ENCODE results near the gene CXCL1. TPM values are rescaled to one million over a fixed set of nuclear protein-coding genes. Genes with fewer than 3 reads are reported as not detected.
A peak's percentile ranks its signal among the peaks of the same experiment; 100 is the strongest.

CXCL1 gene
- total and polyA plus RNA-seq, 2 donors (not counting 1 experiment from before 2014, with no cell fraction given) = 1.4 to 1.5 TPM

DNA sequence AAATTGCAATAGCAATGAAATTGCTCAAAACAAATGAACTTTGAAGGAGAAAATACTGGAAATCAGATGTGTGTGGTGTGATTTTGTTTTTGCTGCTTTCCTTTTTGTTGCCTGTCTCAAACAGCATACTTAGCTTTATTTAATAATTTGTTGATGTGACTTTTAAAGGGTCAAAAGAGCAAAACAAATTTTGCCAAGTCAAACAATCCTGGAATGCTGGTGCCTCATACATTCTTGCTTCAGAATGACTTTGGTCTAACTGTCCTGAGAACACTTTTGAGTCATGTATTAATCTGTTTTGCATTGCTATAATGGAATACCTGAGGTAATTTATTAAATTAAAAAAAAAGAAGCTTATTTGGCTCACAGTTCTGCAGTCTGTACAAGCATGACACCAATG is 12.7 kb upstream of the CXCL1 start:
- H3K36me3 ChIP-seq (ENCODE audit: control insufficient read depth, insufficient read depth, low read length) = no peaks in the 10 kb centered on the region
- H4K20me1 ChIP-seq (ENCODE audit: control insufficient read depth, extremely low read depth, insufficient read depth, low read length) = no peaks in the 10 kb centered on the region
- no peak overlapping the region for H3K4me2 ChIP-seq (ENCODE audit: extremely low read depth, insufficient read depth, low read length)
- no peaks in the 10 kb centered on the region for H3K9me3 ChIP-seq (ENCODE audit: control insufficient read depth, insufficient read depth, low read depth, low read length)
- H2AFZ ChIP-seq (ENCODE audit: low read length) = no peak overlapping the region
- no peaks in the 10 kb centered on the region for H3K27me3 ChIP-seq (ENCODE audit: control insufficient read depth, insufficient read depth, low read length)
- H3K79me2 ChIP-seq (ENCODE audit: control insufficient read depth, insufficient read depth, low read length) = no peaks in the 10 kb centered on the region
- H3K27ac ChIP-seq (ENCODE audit: insufficient read depth, low read length) = no peak overlapping the region
- no peak overlapping the region for H3K9ac ChIP-seq (ENCODE audit: insufficient read depth, low read length)
- no peaks in the 10 kb centered on the region for H3K4me1 ChIP-seq (ENCODE audit: control insufficient read depth, extremely low read depth, insufficient read depth, low read length)
- no peak for TF ChIP-seq EZH2 (IDR thresholded peaks at IDR 0.05; ENCODE audit: low read length, missing control alignments)
- no peak for TF ChIP-seq CTCF (conservative IDR thresholded peaks at IDR 0.05 in 1 of 2, IDR thresholded peaks at IDR 0.05 in 1 of 2; ENCODE audit: low read depth in 1 of 2, low read length in 2 of 2)
- peak; percentile 42 to 78 for DNase-seq (ENCODE audit: low read depth in 2 of 2)
- H3K4me3 ChIP-seq (replicated peaks in 1 of 4; ENCODE audit: control extremely low read depth in 1 of 4, insufficient read depth in 1 of 4, low read depth in 3 of 4, low read length in 4 of 4) = no peak overlapping the region

DNA sequence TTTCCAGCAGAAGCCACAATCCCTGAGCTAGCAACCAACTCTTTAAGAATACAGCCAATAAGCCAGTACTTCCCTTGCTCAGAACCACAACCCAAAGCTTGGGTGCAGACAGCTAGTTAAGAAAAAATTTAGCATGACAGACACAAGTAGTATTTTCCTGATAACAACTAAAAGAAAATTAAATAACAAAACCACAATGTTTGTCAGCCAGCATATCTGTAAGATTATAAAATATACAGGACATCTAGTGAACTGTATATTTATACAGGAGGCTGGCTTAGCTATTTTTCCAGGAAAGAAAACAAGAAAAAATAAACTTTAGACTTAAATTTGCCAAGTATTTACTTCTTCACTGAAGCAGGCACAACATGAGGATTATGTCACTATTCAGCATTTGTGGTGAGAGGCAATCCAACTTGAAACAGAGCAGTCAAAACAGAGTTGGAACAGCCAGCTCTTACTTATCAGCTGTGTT is 9.5 kb upstream of the CXCL1 start:
- Histone ChIP-seq H3K9ac (ENCODE audit: insufficient read depth, low read length) (no peak overlapping the region), H3K27ac (ENCODE audit: insufficient read depth, low read length) (no peak overlapping the region), H3K27me3 (ENCODE audit: control insufficient read depth, insufficient read depth, low read length) (no peaks in the 10 kb centered on the region), H3K9me3 (ENCODE audit: control insufficient read depth, insufficient read depth, low read depth, low read length) (no peaks in the 10 kb centered on the region), H3K36me3 (ENCODE audit: control insufficient read depth, insufficient read depth, low read length) (no peaks in the 10 kb centered on the region), H4K20me1 (ENCODE audit: control insufficient read depth, extremely low read depth, insufficient read depth, low read length) (no peaks in the 10 kb centered on the region), H3K79me2 (ENCODE audit: control insufficient read depth, insufficient read depth, low read length) (no peaks in the 10 kb centered on the region), H3K4me1 (ENCODE audit: control insufficient read depth, extremely low read depth, insufficient read depth, low read length) (no peaks in the 10 kb centered on the region), H3K4me2 (ENCODE audit: extremely low read depth, insufficient read depth, low read length) (no peak overlapping the region), H2AFZ (ENCODE audit: low read length) (no peak overlapping the region), H3K4me3 (replicated peaks in 1 of 4; ENCODE audit: control extremely low read depth in 1 of 4, insufficient read depth in 1 of 4, low read depth in 3 of 4, low read length in 4 of 4) (no peak overlapping the region)
- TF ChIP-seq EZH2 (IDR thresholded peaks at IDR 0.05; ENCODE audit: low read length, missing control alignments) (no peak), CTCF (conservative IDR thresholded peaks at IDR 0.05 in 1 of 2, IDR thresholded peaks at IDR 0.05 in 1 of 2; ENCODE audit: low read depth in 1 of 2, low read length in 2 of 2) (no peak)
- DNase-seq (ENCODE audit: low read depth in 2 of 2) = peak; percentile 90 to 94

DNA sequence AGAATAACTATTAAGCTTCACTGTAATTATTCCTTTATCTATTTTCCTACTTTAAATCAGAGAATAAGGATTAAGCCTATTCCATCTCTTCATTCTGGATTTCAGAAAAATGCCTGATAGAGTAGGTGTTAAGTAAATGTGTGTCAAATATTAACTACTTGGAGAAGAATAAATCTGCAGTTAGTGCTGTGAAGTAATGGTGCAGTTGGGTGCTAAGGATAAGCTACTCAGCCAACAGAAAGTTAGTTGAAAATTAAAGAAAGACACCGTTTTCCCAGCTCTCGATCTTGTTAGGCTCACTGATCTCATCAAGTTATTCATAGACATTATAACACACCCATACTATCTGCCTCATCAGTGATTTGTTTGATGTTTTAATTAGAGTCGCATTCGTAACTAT is 9.0 kb upstream of the CXCL1 start:
- H3K4me2 ChIP-seq (ENCODE audit: extremely low read depth, insufficient read depth, low read length) = no peak overlapping the region
- TF ChIP-seq CTCF (conservative IDR thresholded peaks at IDR 0.05 in 1 of 2, IDR thresholded peaks at IDR 0.05 in 1 of 2; ENCODE audit: low read depth in 1 of 2, low read length in 2 of 2) = no peak
- TF ChIP-seq EZH2 (IDR thresholded peaks at IDR 0.05; ENCODE audit: low read length, missing control alignments) = no peak
- no peak overlapping the region for H3K9ac ChIP-seq (ENCODE audit: insufficient read depth, low read length)
- H4K20me1 ChIP-seq (ENCODE audit: control insufficient read depth, extremely low read depth, insufficient read depth, low read length) = no peaks in the 10 kb centered on the region
- no peak for DNase-seq (ENCODE audit: low read depth in 2 of 2)
- H3K27ac ChIP-seq (ENCODE audit: insufficient read depth, low read length) = no peak overlapping the region
- H3K79me2 ChIP-seq (ENCODE audit: control insufficient read depth, insufficient read depth, low read length) = no peaks in the 10 kb centered on the region
- H3K4me1 ChIP-seq (ENCODE audit: control insufficient read depth, extremely low read depth, insufficient read depth, low read length) = no peaks in the 10 kb centered on the region
- H3K27me3 ChIP-seq (ENCODE audit: control insufficient read depth, insufficient read depth, low read length) = no peaks in the 10 kb centered on the region
- H2AFZ ChIP-seq (ENCODE audit: low read length) = no peak overlapping the region
- no peaks in the 10 kb centered on the region for H3K9me3 ChIP-seq (ENCODE audit: control insufficient read depth, insufficient read depth, low read depth, low read length)
- H3K4me3 ChIP-seq (replicated peaks in 1 of 4; ENCODE audit: control extremely low read depth in 1 of 4, insufficient read depth in 1 of 4, low read depth in 3 of 4, low read length in 4 of 4) = no peak overlapping the region
- H3K36me3 ChIP-seq (ENCODE audit: control insufficient read depth, insufficient read depth, low read length) = no peaks in the 10 kb centered on the region
